IMR-90 (cell line): ENCODE results near the gene ELANE. TPM values are rescaled to one million over a fixed set of nuclear protein-coding genes. Genes with fewer than 3 reads are reported as not detected.

Experiments
- ATAC-seq: fragments of 200-7000 bp; cut with Tn5 transposase; 2 replicates; pipeline ENCODE4 v1.9.1; 2020; ENCODE audit warnings: low read depth, mild to moderate bottlenecking, moderate library complexity
- BruUV-seq: library from RNA; stranded (reverse); fragments of 400-500 nt; replicated peaks from 2 replicates; lab custom pipeline; 2021; lab: Mats Ljungman, UMichigan
- CTCF ChIA-PET: fragments of 300-600 bp; formaldehyde crosslinking; extraction: SDS; loops from one replicate; lab custom pipeline; 2021; ENCODE audit warnings: antibody characterized with exemption; lab: Yijun Ruan, JAX
- POLR2A ChIA-PET: fragments of 300-600 bp; sonication (Branson Sonifier 250); formaldehyde crosslinking; loops from one replicate; lab custom pipeline; 2022; ENCODE audit warnings: antibody characterized with exemption; ENCODE audit not compliant: unreplicated experiment; lab: Charles Lee
- DNase-seq: peaks from one replicate; pipeline ENCODE4 v3.0.0; 2013
- H2AFZ ChIP-seq: replicated peaks from 2 replicates; pipeline ENCODE3; 2013; ENCODE audit warnings: low read length, mild to moderate bottlenecking; ENCODE audit not compliant: poor library complexity
- H2AK5ac ChIP-seq: 2 replicates; pipeline ENCODE4 v1.6.1; 2013; ENCODE audit warnings: low read depth, low read length, inconsistent platforms
- H2AK9ac ChIP-seq: replicated peaks from 2 replicates; pipeline ENCODE3; 2013; ENCODE audit warnings: mild to moderate bottlenecking, low read depth, low read length, moderate library complexity; ENCODE audit not compliant: poor library complexity
- H2BK120ac ChIP-seq: 2 replicates; pipeline ENCODE4 v1.6.1; 2013; ENCODE audit warnings: low read depth, low read length, inconsistent platforms
- H2BK15ac ChIP-seq: 3 replicates; pipeline ENCODE4 v1.6.1; 2013; ENCODE audit warnings: low read depth, low read length, inconsistent platforms
- H2BK20ac ChIP-seq: 2 replicates; pipeline ENCODE4 v1.6.1; 2013; ENCODE audit warnings: low read depth, mild to moderate bottlenecking, inconsistent platforms, low read length, moderate library complexity
- H2BK5ac ChIP-seq: 2 replicates; pipeline ENCODE4 v1.6.1; 2013; ENCODE audit warnings: mild to moderate bottlenecking, low read depth, low read length, inconsistent platforms; ENCODE audit not compliant: poor library complexity, severe bottlenecking
- H3K14ac ChIP-seq: replicated peaks from 2 replicates; pipeline ENCODE4 v1.6.1; 2013; ENCODE audit warnings: low read depth, low read length, inconsistent platforms
- H3K18ac ChIP-seq: 2 replicates; pipeline ENCODE4 v1.6.1; 2013; ENCODE audit warnings: low read depth, low read length, control low read depth
- H3K23ac ChIP-seq: 2 replicates; pipeline ENCODE4 v1.6.1; 2013; ENCODE audit warnings: low read depth, low read length, inconsistent platforms
- H3K27ac ChIP-seq: 2 replicates; pipeline ENCODE4 v1.5.1; 2013; ENCODE audit warnings: mild to moderate bottlenecking, control low read depth, low read length; ENCODE audit not compliant: insufficient read depth
- H3K27me3 ChIP-seq: 2 replicates; pipeline ENCODE4 v1.6.1; 2013; ENCODE audit warnings: low read length; ENCODE audit not compliant: control insufficient read depth, insufficient read depth
- H3K36me3 ChIP-seq: 2 replicates; pipeline ENCODE4 v1.6.1; 2013; ENCODE audit warnings: low read length, mixed read lengths; ENCODE audit not compliant: control insufficient read depth, insufficient read depth
- H3K4ac ChIP-seq: 2 replicates; pipeline ENCODE4 v1.6.1; 2013; ENCODE audit warnings: low read depth, low read length, inconsistent platforms
- H3K4me1 ChIP-seq: 2 replicates; pipeline ENCODE4 v1.6.1; 2013; ENCODE audit warnings: low read length, mixed read lengths; ENCODE audit not compliant: control insufficient read depth, insufficient read depth
- H3K4me2 ChIP-seq: 2 replicates; pipeline ENCODE4 v1.6.1; 2013; ENCODE audit warnings: low read depth, mild to moderate bottlenecking, control low read depth, low read length, moderate library complexity
- H3K4me3 ChIP-seq: 2 replicates; pipeline ENCODE4 v1.5.1; 2013; ENCODE audit warnings: low read depth, mild to moderate bottlenecking, control low read depth, low read length, moderate library complexity; ENCODE audit not compliant: insufficient read depth
- H3K56ac ChIP-seq: 2 replicates; pipeline ENCODE4 v1.6.1; 2013; ENCODE audit warnings: low read length, inconsistent platforms; ENCODE audit not compliant: insufficient read depth; ENCODE audit errors: extremely low read depth
- H3K79me1 ChIP-seq, 2 experiments: 2 replicates each; pipeline ENCODE4 v1.6.1; 2013; ENCODE audit warnings: low read length in 2 of 2, inconsistent platforms in 1 of 2, low read depth in 1 of 2
- H3K9ac ChIP-seq: 2 replicates; pipeline ENCODE4 v1.6.1; 2013; ENCODE audit warnings: low read depth, low read length, control low read depth
- H3K9me1 ChIP-seq: 2 replicates; pipeline ENCODE4 v1.6.1; 2013; ENCODE audit warnings: low read length, inconsistent platforms; ENCODE audit not compliant: insufficient read depth
- H3K9me3 ChIP-seq: 2 replicates; pipeline ENCODE4 v1.6.1; 2013; ENCODE audit warnings: low read length; ENCODE audit not compliant: control insufficient read depth, insufficient read depth
- H4K20me1 ChIP-seq: 2 replicates; pipeline ENCODE4 v1.6.1; 2013; ENCODE audit warnings: low read length, inconsistent platforms; ENCODE audit not compliant: insufficient read depth
- H4K5ac ChIP-seq: 2 replicates; pipeline ENCODE4 v1.6.1; 2013; ENCODE audit warnings: mild to moderate bottlenecking, low read depth, low read length, control low read depth
- H4K8ac ChIP-seq, 2 experiments: 2 replicates each; pipeline ENCODE4 v1.6.1; 2013; ENCODE audit warnings: low read depth in 2 of 2, low read length in 2 of 2, control low read depth in 1 of 2, inconsistent platforms in 1 of 2
- H4K91ac ChIP-seq: 2 replicates; pipeline ENCODE4 v1.6.1; 2013; ENCODE audit warnings: low read depth, low read length, inconsistent platforms; ENCODE audit not compliant: insufficient read depth
- RFX5 ChIP-seq: IDR thresholded peaks from 2 replicates; pipeline ENCODE4 v1.8.0; 2012; ENCODE audit warnings: low read depth, mild to moderate bottlenecking, low read length, moderate library complexity
- SMC3 ChIP-seq: fragments of 150-350 bp; IDR thresholded peaks from 2 replicates; pipeline ENCODE4 v1.6.1; 2016; ENCODE audit warnings: low read depth, mild to moderate bottlenecking, antibody characterized with exemption, low read length, moderate library complexity
- USF2 ChIP-seq: fragments of 150-350 bp; IDR thresholded peaks from 2 replicates; pipeline ENCODE4 v1.6.1; 2017; ENCODE audit warnings: mild to moderate bottlenecking, antibody characterized with exemption, low read length, low read depth
- WGBS, 2 experiments: methylation state at CpG; one replicate each; pipeline versions ENCODE4 v1.1.5 to v1.1.7; 2013; ENCODE audit warnings: missing lambda C conversion rate in 2 of 2; ENCODE audit not compliant: insufficient read length in 1 of 2; ENCODE audit errors: extremely low coverage in 2 of 2; 5-methylcytosine and 5-hydroxymethylcytosine counted together
- dilution Hi-C: fragments of 300-500 bp; cut with HindIII; formaldehyde crosslinking; loops from one replicate; pipeline ENCODE4 v1.14.3; 2018; ENCODE audit warnings: low sequenced_read_pairs; ENCODE audit not compliant: unreplicated experiment
- in situ Hi-C: fragments of 300-500 bp; cut with MboI; formaldehyde crosslinking; loops from 3 replicates; pipeline ENCODE4 v1.14.3; 2019; ENCODE audit warnings: low sequenced_read_pairs, inconsistent platforms, mixed read lengths
- intact Hi-C: fragments of 100-400 bp; cut with micrococcal nuclease; formaldehyde crosslinking; loops from 2 replicates; pipeline ENCODE4 v1.10.0; 2022
- polyA plus RNA-seq, 3 experiments: library from polyadenylated mRNA; depleted of rRNA; stranded (reverse); fragments of >200 nt; gene quantifications; 2 replicates each; pipeline ENCODE4 v1.2.3, GENCODE V29; 2012; ENCODE audit warnings: low replicate concordance in 1 of 3
- total RNA-seq: library from RNA; depleted of rRNA; stranded (reverse); fragments of >200 nt; gene quantifications from 2 replicates; pipeline ENCODE4 v1.2.3, GENCODE V29; 2012

Gene ELANE
- total and polyA plus RNA-seq, 2 of the 4 experiments (the other 2 are of a cell fraction), result 0.27 TPM; not detected in 1

GRCh38 chr19:824885-825284, 27.2 kb upstream of the ELANE start:
- no peak for DNase-seq
- Histone ChIP-seq H3K56ac (no peak overlapping the region), H3K4ac (no peak overlapping the region), H3K79me1 (no peaks in the 10 kb centered on the region), H3K18ac (no peak overlapping the region), H3K4me3 (no peak overlapping the region), H2BK120ac (no peak overlapping the region), H3K23ac (no peak overlapping the region), H3K27ac (no peak overlapping the region), H2BK15ac (no peak overlapping the region), H3K4me2 (no peak overlapping the region), H2AK5ac (no peak overlapping the region), H4K91ac (no peak overlapping the region), H3K9me3 (no peaks in the 10 kb centered on the region), H3K27me3 (peaks cover 2% of the 10 kb centered on the region; the same call in 1 of the 2 replicates), H3K9me1 (no peaks in the 10 kb centered on the region), H4K20me1 (no peaks in the 10 kb centered on the region), H3K4me1 (peaks cover 3% of the 10 kb centered on the region; the same call in 1 of the 2 replicates), H2AFZ (no peak overlapping the region), H3K14ac (no peak overlapping the region), H4K8ac (no peak overlapping the region), H2BK5ac (no peak overlapping the region), H3K36me3 (no peaks in the 10 kb centered on the region), H3K9ac (no peak overlapping the region), H2AK9ac (no peak overlapping the region), H4K5ac (no peak overlapping the region), H2BK20ac (no peak overlapping the region)
- no peak for ATAC-seq
- intact Hi-C loops (no loop called here), in situ Hi-C loops (no loop called here), dilution Hi-C loops (no loop called here)
- TF ChIP-seq USF2 (no peak), RFX5 (no peak), SMC3 (no peak)
- BruUV-seq, result no TSS peak
- ChIA-PET POLR2A (no interaction called here), CTCF (no interaction called here)
- WGBS, 2 experiments, result 74% methylated on average over 11 of the region's 15 CpGs; no CpG with 5 or more reads in 1 of the 2 experiments
